NB4 (cell line): ENCODE measurements around the gene MKX.
A peak's percentile ranks its signal among the peaks of the same experiment; 100 is the strongest.

ENCODE experiments used
- DNase-seq: peaks from one replicate; pipeline ENCODE4 v3.0.0; 2010; ENCODE audit warnings: low read depth
- H3K4me3 ChIP-seq: one replicate; pipeline ENCODE4 v1.5.1; 2011; ENCODE audit warnings: mild to moderate bottlenecking, low read depth, low read length, moderate library complexity
- MYC ChIP-seq: IDR thresholded peaks from 2 replicates; pipeline ENCODE4 v1.6.1; 2011; ENCODE audit warnings: low read depth, low read length
- POLR2A ChIP-seq: IDR thresholded peaks from 2 replicates; pipeline ENCODE4 v1.6.1; 2011; ENCODE audit warnings: mild to moderate bottlenecking; ENCODE audit not compliant: insufficient read length; ENCODE audit errors: extremely low read depth
- TF ChIP-seq, protein P1 (sequence below): IDR thresholded peaks from one replicate; pipeline ENCODE4 v1.5.1; 2012; ENCODE audit warnings: low read depth, low read length
- TF ChIP-seq, protein P2 (sequence below): IDR thresholded peaks from 2 replicates; pipeline ENCODE4 v1.6.1; 2011; ENCODE audit warnings: low read depth, low read length

Gene MKX

GRCh38 chr10:27661514-27662286, 83.9 kb downstream of the MKX start:
- TF ChIP-seq, protein P1, sequence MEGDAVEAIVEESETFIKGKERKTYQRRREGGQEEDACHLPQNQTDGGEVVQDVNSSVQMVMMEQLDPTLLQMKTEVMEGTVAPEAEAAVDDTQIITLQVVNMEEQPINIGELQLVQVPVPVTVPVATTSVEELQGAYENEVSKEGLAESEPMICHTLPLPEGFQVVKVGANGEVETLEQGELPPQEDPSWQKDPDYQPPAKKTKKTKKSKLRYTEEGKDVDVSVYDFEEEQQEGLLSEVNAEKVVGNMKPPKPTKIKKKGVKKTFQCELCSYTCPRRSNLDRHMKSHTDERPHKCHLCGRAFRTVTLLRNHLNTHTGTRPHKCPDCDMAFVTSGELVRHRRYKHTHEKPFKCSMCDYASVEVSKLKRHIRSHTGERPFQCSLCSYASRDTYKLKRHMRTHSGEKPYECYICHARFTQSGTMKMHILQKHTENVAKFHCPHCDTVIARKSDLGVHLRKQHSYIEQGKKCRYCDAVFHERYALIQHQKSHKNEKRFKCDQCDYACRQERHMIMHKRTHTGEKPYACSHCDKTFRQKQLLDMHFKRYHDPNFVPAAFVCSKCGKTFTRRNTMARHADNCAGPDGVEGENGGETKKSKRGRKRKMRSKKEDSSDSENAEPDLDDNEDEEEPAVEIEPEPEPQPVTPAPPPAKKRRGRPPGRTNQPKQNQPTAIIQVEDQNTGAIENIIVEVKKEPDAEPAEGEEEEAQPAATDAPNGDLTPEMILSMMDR: no peak
- TF ChIP-seq MYC (no peak), POLR2A (no peak)
- TF ChIP-seq, protein P2, sequence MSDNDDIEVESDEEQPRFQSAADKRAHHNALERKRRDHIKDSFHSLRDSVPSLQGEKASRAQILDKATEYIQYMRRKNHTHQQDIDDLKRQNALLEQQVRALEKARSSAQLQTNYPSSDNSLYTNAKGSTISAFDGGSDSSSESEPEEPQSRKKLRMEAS: no peak
- DNase-seq: peak; percentile 65
- H3K4me3 ChIP-seq: no peak overlapping the region

DNA sequence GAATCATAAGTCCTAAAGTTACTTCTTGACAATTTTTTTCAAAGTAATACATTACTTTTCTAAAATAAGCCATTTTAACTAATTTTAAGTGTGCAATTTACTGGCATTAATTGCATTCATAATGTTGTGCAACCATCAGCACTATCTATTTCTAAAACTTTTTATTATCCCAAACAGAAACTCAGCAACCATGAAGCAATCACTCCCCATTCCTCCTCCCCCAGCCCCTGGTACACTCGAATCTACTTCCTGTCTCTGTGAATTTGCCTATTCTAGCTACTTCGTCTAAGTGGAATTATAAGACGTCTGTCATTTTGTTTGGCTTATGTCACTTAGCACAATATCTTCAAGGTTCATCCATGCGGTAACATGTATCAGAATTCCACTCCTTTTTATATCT, 84.9 kb downstream of the MKX start:
- TF ChIP-seq, protein P1: no peak
- no peak for TF ChIP-seq POLR2A
- TF ChIP-seq MYC: no peak
- TF ChIP-seq, protein P2: no peak
- H3K4me3 ChIP-seq: no peak overlapping the region
- peak; percentile 63 for DNase-seq

GRCh38 chr10:27660268-27660667, 85.4 kb downstream of the MKX start:
- no peak for TF ChIP-seq MYC
- TF ChIP-seq, protein P1: no peak
- no peak for TF ChIP-seq POLR2A
- TF ChIP-seq, protein P2: no peak
- no peak overlapping the region for H3K4me3 ChIP-seq
- DNase-seq: peak; percentile 43

- H3K4me3 ChIP-seq: no peak overlapping the region
- TF ChIP-seq, protein P2: no peak
- DNase-seq: peak; percentile 14
Observed at GRCh38 chr10:27659786-27660185, 85.8 kb downstream of the MKX start.

DNA sequence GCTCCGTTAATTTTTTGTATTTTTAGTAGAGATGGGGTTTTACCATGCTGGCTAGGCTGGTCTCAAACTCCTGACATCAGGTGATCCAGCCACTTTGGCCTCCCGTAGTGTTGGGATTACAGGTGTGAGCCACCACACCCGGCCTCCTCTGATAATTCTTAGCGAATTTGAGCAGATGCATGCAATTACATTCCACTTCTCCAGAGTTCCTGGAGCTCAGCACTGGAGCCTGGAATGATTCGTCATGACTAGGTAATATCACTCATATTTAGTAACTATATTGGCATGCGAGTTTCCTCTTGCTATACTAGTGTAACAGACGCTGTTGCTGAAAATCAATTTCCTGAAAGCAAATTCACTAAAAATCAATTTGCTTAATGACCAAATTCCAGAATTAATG, 86.8 kb downstream of the MKX start:
- H3K4me3 ChIP-seq: no peak overlapping the region
- no peak for DNase-seq
- TF ChIP-seq MYC (no peak), POLR2A (no peak)
- TF ChIP-seq, protein P1: no peak
- TF ChIP-seq, protein P2: no peak

DNA sequence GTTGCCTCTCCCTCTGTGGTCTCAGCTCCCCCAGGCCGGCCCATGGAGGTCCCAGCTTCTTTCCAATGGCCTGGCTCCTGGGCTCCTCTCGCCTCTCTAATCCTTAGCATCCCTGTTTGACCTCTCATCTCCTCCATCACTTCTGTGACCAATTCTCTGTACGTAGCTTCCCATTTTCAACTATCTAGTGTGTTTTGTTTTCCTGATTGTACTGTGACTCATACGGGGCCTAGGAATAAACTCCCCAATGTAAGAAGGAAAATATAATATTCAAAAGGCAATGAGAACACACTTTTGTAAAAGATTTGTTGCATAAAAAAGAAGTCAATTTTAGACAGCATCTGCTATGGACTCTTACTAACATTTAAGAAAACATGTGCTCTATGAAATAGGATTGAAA, 90.3 kb downstream of the MKX start:
- DNase-seq: no peak
- no peak overlapping the region for H3K4me3 ChIP-seq
- TF ChIP-seq, protein P1: no peak
- TF ChIP-seq POLR2A (no peak), MYC (no peak)
- TF ChIP-seq, protein P2: no peak
